Activated CD4-positive, alpha-beta T cell treated with anti-CD3 and anti-CD28 coated beads for 48 hours (primary cell): ENCODE measurements around the gene GFRA1.
"Not testable (repeated sequence)": the region's sequence is repeated elsewhere in the genome, so short reads cannot be mapped to it uniquely, and the experiment has no call there.

Experiments
- DNase-seq: peaks from one replicate; pipeline ENCODE4 v3.0.0-alpha.2; 2020

GFRA1 gene

GRCh38 chr10:116195039-116195438 is 78.0 kb downstream of the GFRA1 start:
- no peak for DNase-seq

- DNase-seq, result no peak
These were observed 78.9 kb downstream of the GFRA1 start for GRCh38 chr10:116194061-116194460.

- no peak for DNase-seq
These were observed 82.1 kb downstream of the GFRA1 start for GRCh38 chr10:116190883-116191282.

- DNase-seq, result no peak
These were observed 86.7 kb downstream of the GFRA1 start for GRCh38 chr10:116186273-116186672.

GRCh38 chr10:116185199-116185867 is 87.7 kb downstream of the GFRA1 start:
- DNase-seq, result no peak

- no peak for DNase-seq
These were observed 88.6 kb downstream of the GFRA1 start for GRCh38 chr10:116184512-116184794.

GRCh38 chr10:116183733-116184511 is 89.1 kb downstream of the GFRA1 start:
- no peak for DNase-seq

GRCh38 chr10:116182426-116182825 is 90.6 kb downstream of the GFRA1 start:
- DNase-seq, result no peak

GRCh38 chr10:116178086-116178605 is 94.9 kb downstream of the GFRA1 start:
- DNase-seq, result no peak

- no peak for DNase-seq
These were observed 97.8 kb downstream of the GFRA1 start for GRCh38 chr10:116175231-116175630.

GRCh38 chr10:116171505-116171904 is 101.5 kb downstream of the GFRA1 start:
- DNase-seq, result no peak

GRCh38 chr10:116170815-116171250 is 102.2 kb downstream of the GFRA1 start:
- DNase-seq, result no peak

GRCh38 chr10:116169782-116170445 is 103.1 kb downstream of the GFRA1 start:
- no peak for DNase-seq

- no peak for DNase-seq
These were observed 104.3 kb downstream of the GFRA1 start for GRCh38 chr10:116168745-116169144.

- DNase-seq, result no peak
These were observed 104.7 kb downstream of the GFRA1 start for GRCh38 chr10:116168329-116168728.

GRCh38 chr10:116165941-116166340 is 107.1 kb downstream of the GFRA1 start:
- not testable (repeated sequence) for DNase-seq

GRCh38 chr10:116164291-116164690 is 108.7 kb downstream of the GFRA1 start:
- DNase-seq, result no peak

- no peak for DNase-seq
These were observed 109.5 kb downstream of the GFRA1 start for GRCh38 chr10:116163333-116164131.

GRCh38 chr10:116162851-116163250 is 110.2 kb downstream of the GFRA1 start:
- no peak for DNase-seq

- no peak for DNase-seq
These were observed 112.7 kb downstream of the GFRA1 start for GRCh38 chr10:116160271-116160670.

GRCh38 chr10:116159197-116159596 is 113.8 kb downstream of the GFRA1 start:
- DNase-seq, result no peak

GRCh38 chr10:116158036-116158435 is 115.0 kb downstream of the GFRA1 start:
- no peak for DNase-seq

GRCh38 chr10:116157485-116157884 is 115.5 kb downstream of the GFRA1 start:
- no peak for DNase-seq
